Measurements from ENCODE around the gene TEX2.
"Not testable (repeated sequence)": the region's sequence is repeated elsewhere in the genome, so short reads cannot be mapped to it uniquely, and the experiment has no call there.

TEX2 gene

GRCh38 chr17:64180089-64181073 is 82.7 kb downstream of the TEX2 start:
- DNase-seq (ENCODE audit: low spot score) = no peak

GRCh38 chr17:64179024-64179423 is 84.0 kb downstream of the TEX2 start:
- DNase-seq (ENCODE audit: low spot score) = not testable (repeated sequence)

GRCh38 chr17:64178011-64178825 is 84.8 kb downstream of the TEX2 start:
- no peak for DNase-seq (ENCODE audit: low spot score)

GRCh38 chr17:64177311-64178010 is 85.6 kb downstream of the TEX2 start:
- no peak for DNase-seq (ENCODE audit: low spot score)

GRCh38 chr17:64176556-64176955 is 86.5 kb downstream of the TEX2 start:
- no peak for DNase-seq (ENCODE audit: low spot score)

GRCh38 chr17:64174686-64175456 is 88.2 kb downstream of the TEX2 start:
- no peak for DNase-seq (ENCODE audit: low spot score)

- DNase-seq (ENCODE audit: low spot score) = no peak
Measured at GRCh38 chr17:64173646-64174045, 89.4 kb downstream of the TEX2 start.

- no peak for DNase-seq (ENCODE audit: low spot score)
Measured at GRCh38 chr17:64172510-64172909, 90.5 kb downstream of the TEX2 start.

- no peak for DNase-seq (ENCODE audit: low spot score)
Measured at GRCh38 chr17:64171041-64171440, 92.0 kb downstream of the TEX2 start.

- no peak for DNase-seq (ENCODE audit: low spot score)
Measured at GRCh38 chr17:64170286-64170685, 92.8 kb downstream of the TEX2 start.

- DNase-seq (ENCODE audit: low spot score) = not testable (repeated sequence)
Measured at GRCh38 chr17:64167666-64168065, 95.4 kb downstream of the TEX2 start.

- DNase-seq (ENCODE audit: low spot score) = no peak
Measured at GRCh38 chr17:64166876-64167275, 96.2 kb downstream of the TEX2 start.

- DNase-seq (ENCODE audit: low spot score) = no peak
Measured at GRCh38 chr17:64165347-64165746, 97.7 kb downstream of the TEX2 start.

GRCh38 chr17:64164596-64165285 is 98.3 kb downstream of the TEX2 start:
- DNase-seq (ENCODE audit: low spot score) = no peak

- no peak for DNase-seq (ENCODE audit: low spot score)
Measured at GRCh38 chr17:64163468-64163867, 99.6 kb downstream of the TEX2 start.

- DNase-seq (ENCODE audit: low spot score) = no peak
Measured at GRCh38 chr17:64162554-64162953, 100.5 kb downstream of the TEX2 start.

GRCh38 chr17:64161380-64162176 is 101.5 kb downstream of the TEX2 start:
- no peak for DNase-seq (ENCODE audit: low spot score)

- DNase-seq (ENCODE audit: low spot score) = no peak
Measured at GRCh38 chr17:64160378-64160777, 102.7 kb downstream of the TEX2 start.

- no peak for DNase-seq (ENCODE audit: low spot score)
Measured at GRCh38 chr17:64158831-64159590, 104.0 kb downstream of the TEX2 start.
